ENCODE results near the gene EXD3. TPM values are rescaled to one million over a fixed set of nuclear protein-coding genes. Genes with fewer than 3 reads are reported as not detected.

The EXD3 gene
- total and polyA plus RNA-seq, 2 of the 13 experiments (the other 11 are each of a cell fraction or from before 2014, with no cell fraction given) = 2.7 to 4.8 TPM

DNA sequence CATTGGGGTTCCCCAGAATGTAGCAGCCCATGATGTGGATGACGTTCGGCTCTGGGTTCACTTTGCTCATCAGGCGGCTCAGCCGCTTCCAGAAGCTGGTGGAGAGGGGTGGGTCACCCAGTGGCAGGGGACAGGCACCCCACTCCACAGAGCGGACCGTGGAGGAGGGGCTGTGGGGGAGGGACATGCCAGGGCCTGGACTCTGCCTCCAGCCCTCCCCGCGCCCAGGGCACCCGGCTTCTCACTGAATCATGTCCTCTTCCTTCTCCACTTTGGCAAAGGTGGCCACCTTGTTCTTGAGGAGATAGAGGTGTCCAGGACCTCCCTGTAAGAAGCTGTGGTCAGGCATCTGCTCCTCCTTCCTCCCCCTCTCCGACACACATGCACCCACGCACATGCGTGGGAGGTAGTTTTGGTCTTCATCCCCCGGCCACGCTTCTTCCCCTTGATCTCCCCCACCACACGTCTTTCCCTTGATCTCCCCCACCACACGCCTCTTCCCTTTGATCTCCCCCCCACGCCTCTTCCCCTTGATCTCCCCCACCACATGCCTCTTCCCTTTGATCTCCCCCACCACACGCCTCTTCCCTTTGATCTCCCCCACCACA, 27.1 kb upstream of the EXD3 start (continued):
- TF ChIP-seq NAIF1 (CRISPR knock-in tag; IDR thresholded peaks at IDR 0.05; ENCODE audit: borderline replicate concordance) = no peak
- TF ChIP-seq ZKSCAN5 (CRISPR knock-in tag; IDR thresholded peaks at IDR 0.05) = no peak
- peak; percentile 24; the same call in 1 of the 2 replicates for TF ChIP-seq TBX2 (CRISPR knock-in tag; IDR thresholded peaks at IDR 0.05; ENCODE audit: borderline replicate concordance)
- TF ChIP-seq HNRNPK (IDR thresholded peaks at IDR 0.05; ENCODE audit: low read depth, low read length, poor library complexity, severe bottlenecking) = peak; percentile 15
- TF ChIP-seq, protein P1, sequence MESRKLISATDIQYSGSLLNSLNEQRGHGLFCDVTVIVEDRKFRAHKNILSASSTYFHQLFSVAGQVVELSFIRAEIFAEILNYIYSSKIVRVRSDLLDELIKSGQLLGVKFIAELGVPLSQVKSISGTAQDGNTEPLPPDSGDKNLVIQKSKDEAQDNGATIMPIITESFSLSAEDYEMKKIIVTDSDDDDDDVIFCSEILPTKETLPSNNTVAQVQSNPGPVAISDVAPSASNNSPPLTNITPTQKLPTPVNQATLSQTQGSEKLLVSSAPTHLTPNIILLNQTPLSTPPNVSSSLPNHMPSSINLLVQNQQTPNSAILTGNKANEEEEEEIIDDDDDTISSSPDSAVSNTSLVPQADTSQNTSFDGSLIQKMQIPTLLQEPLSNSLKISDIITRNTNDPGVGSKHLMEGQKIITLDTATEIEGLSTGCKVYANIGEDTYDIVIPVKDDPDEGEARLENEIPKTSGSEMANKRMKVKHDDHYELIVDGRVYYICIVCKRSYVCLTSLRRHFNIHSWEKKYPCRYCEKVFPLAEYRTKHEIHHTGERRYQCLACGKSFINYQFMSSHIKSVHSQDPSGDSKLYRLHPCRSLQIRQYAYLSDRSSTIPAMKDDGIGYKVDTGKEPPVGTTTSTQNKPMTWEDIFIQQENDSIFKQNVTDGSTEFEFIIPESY (CRISPR knock-in tag; IDR thresholded peaks at IDR 0.05) = 0 out of 2 replicates have a peak, but pooled peaks have one; percentile 21

DNA sequence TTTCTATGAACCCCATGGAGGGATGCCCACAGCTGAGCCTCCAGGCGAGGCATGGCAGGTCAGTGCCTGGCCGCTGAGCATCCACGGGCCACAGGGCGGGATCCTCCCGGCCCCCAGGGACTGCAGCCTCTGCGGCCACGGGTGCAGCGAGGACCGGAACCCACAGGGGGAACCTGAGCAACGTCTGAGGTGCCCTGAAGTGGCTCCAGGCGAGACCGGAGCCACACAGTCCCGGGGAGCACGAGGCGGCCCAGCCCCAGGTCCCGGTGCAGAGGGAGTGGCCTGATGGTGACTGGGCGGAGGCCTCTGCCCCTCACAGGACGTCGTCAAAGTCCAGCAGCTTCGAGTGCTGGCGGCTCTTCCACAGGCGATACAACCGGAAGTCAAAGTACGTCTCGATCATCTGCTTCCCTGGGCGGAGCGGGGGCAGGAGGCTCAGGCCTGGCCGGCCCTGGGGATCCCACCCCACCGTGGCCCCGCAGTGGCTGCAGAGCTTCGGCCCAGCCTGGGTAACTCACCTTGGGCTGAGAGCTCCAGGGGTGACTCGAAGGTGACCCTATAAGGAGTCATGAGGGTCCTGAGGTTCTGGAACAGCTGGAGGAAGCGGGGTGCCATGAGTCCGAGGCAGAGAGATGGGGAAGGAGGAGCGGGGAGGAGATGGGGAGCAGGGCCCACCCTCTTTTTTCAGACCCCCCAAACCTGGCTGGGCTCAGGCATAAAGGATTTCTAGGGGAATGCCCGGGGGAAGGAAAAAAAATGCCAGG, 26.3 kb upstream of the EXD3 start:
- Histone ChIP-seq H4K20me1 (ENCODE audit: insufficient read depth, low read length) (peaks cover 7% of the 10 kb centered on the region; the same call in 1 of the 2 replicates), H3K4me3 (replicated peaks in 1 of 3; ENCODE audit: insufficient read depth in 1 of 3, low read depth in 2 of 3, low read length in 3 of 3) (no peak overlapping the region), H3K4me2 (ENCODE audit: low read depth, low read length) (no peak overlapping the region), H2AFZ (ENCODE audit: low read length) (no peak overlapping the region), H3K27ac (ENCODE audit: extremely low read length, insufficient read depth, low read length) (peak overlapping the region; percentile 46), H3K9me3 (ENCODE audit: low read length) (no peaks in the 10 kb centered on the region), H3K79me2 (ENCODE audit: insufficient read depth, low read length) (peaks cover 2% of the 10 kb centered on the region), H3K36me3 (replicated peaks in 1 of 2; ENCODE audit: control insufficient read depth in 1 of 2, insufficient read depth in 2 of 2, low read length in 2 of 2) (peaks cover 8 to 29% of the 10 kb centered on the region in 2 experiments), H3K9ac (ENCODE audit: insufficient read depth, low read depth, low read length) (no peak overlapping the region), H3K27me3 (ENCODE audit: control insufficient read depth in 1 of 2, insufficient read depth in 2 of 2, low read length in 2 of 2) (no peaks in the 10 kb centered on the region), H3K4me1 (ENCODE audit: insufficient read depth, low read length) (peaks cover 42% of the 10 kb centered on the region)
- TSS peak; percentile 51 for BruUV-seq (replicated peaks)
- 94% methylated on average over 29 of the region's 36 CpGs for whole genome bisulfite sequencing (ENCODE audit: low lambda C conversion rate)
- CTCF ChIA-PET (ENCODE audit: low intra/inter-chr PET ratio, low total read pairs) = no interaction called here
- DNase-seq (ENCODE audit: low spot score) (no peak), ATAC-seq (no peak), FAIRE-seq (no peak)
- POLR2A ChIA-PET = interaction anchor here (0.6 to 1.8 kb wide), 4 partner anchors 10 to 197 kb away, joined by 3 to 5 read pairs (median 4); partner anchors contain the start of genes EXD3, NOXA1, NRARP and NSMF
- in situ Hi-C loops (cut with HindIII; ENCODE audit: extremely low pct_ligation_motif_present, low pct_unique_long_range_greater_than_20kb) (no loop called here), intact Hi-C loops (cut with micrococcal nuclease; ENCODE audit: unreplicated experiment) (loop anchor here (5.0 kb wide), 1 partner anchor 162 kb away; no protein-coding TSS in a partner anchor)
- TF ChIP-seq, protein P2, sequence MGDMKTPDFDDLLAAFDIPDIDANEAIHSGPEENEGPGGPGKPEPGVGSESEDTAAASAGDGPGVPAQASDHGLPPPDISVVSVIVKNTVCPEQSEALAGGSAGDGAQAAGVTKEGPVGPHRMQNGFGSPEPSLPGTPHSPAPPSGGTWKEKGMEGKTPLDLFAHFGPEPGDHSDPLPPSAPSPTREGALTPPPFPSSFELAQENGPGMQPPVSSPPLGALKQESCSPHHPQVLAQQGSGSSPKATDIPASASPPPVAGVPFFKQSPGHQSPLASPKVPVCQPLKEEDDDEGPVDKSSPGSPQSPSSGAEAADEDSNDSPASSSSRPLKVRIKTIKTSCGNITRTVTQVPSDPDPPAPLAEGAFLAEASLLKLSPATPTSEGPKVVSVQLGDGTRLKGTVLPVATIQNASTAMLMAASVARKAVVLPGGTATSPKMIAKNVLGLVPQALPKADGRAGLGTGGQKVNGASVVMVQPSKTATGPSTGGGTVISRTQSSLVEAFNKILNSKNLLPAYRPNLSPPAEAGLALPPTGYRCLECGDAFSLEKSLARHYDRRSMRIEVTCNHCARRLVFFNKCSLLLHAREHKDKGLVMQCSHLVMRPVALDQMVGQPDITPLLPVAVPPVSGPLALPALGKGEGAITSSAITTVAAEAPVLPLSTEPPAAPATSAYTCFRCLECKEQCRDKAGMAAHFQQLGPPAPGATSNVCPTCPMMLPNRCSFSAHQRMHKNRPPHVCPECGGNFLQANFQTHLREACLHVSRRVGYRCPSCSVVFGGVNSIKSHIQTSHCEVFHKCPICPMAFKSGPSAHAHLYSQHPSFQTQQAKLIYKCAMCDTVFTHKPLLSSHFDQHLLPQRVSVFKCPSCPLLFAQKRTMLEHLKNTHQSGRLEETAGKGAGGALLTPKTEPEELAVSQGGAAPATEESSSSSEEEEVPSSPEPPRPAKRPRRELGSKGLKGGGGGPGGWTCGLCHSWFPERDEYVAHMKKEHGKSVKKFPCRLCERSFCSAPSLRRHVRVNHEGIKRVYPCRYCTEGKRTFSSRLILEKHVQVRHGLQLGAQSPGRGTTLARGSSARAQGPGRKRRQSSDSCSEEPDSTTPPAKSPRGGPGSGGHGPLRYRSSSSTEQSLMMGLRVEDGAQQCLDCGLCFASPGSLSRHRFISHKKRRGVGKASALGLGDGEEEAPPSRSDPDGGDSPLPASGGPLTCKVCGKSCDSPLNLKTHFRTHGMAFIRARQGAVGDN (CRISPR knock-in tag; IDR thresholded peaks at IDR 0.05) = 0 out of 2 replicates have a peak, but pooled peaks have one; percentile 30
- no peak for TF ChIP-seq ZFAT (CRISPR knock-in tag; conservative IDR thresholded peaks at IDR 0.05)
- TF ChIP-seq, protein P3, sequence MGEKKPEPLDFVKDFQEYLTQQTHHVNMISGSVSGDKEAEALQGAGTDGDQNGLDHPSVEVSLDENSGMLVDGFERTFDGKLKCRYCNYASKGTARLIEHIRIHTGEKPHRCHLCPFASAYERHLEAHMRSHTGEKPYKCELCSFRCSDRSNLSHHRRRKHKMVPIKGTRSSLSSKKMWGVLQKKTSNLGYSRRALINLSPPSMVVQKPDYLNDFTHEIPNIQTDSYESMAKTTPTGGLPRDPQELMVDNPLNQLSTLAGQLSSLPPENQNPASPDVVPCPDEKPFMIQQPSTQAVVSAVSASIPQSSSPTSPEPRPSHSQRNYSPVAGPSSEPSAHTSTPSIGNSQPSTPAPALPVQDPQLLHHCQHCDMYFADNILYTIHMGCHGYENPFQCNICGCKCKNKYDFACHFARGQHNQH (CRISPR knock-in tag; IDR thresholded peaks at IDR 0.05) = no peak
- TF ChIP-seq ZNF335 (CRISPR knock-in tag; IDR thresholded peaks at IDR 0.05) = no peak
- no peak for TF ChIP-seq KLF11 (CRISPR knock-in tag; IDR thresholded peaks at IDR 0.05)
- TF ChIP-seq HNRNPL (IDR thresholded peaks at IDR 0.05; ENCODE audit: low read depth, low read length) = 0 out of 2 replicates have a peak, but pooled peaks have one; percentile 17
- TF ChIP-seq, protein P4, sequence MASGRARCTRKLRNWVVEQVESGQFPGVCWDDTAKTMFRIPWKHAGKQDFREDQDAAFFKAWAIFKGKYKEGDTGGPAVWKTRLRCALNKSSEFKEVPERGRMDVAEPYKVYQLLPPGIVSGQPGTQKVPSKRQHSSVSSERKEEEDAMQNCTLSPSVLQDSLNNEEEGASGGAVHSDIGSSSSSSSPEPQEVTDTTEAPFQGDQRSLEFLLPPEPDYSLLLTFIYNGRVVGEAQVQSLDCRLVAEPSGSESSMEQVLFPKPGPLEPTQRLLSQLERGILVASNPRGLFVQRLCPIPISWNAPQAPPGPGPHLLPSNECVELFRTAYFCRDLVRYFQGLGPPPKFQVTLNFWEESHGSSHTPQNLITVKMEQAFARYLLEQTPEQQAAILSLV (CRISPR knock-in tag; IDR thresholded peaks at IDR 0.05; ENCODE audit: borderline replicate concordance) = 0 out of 2 replicates have a peak, but pooled peaks have one; percentile 5
